ENCODE data around the gene ADAMTS2. TPM values are rescaled to one million over a fixed set of nuclear protein-coding genes. Genes with fewer than 3 reads are reported as not detected.

The ADAMTS2 gene
- total RNA-seq, 4 donors from 2014 or later, result 39.5 to 61.9 (median 56.4) TPM

DNA sequence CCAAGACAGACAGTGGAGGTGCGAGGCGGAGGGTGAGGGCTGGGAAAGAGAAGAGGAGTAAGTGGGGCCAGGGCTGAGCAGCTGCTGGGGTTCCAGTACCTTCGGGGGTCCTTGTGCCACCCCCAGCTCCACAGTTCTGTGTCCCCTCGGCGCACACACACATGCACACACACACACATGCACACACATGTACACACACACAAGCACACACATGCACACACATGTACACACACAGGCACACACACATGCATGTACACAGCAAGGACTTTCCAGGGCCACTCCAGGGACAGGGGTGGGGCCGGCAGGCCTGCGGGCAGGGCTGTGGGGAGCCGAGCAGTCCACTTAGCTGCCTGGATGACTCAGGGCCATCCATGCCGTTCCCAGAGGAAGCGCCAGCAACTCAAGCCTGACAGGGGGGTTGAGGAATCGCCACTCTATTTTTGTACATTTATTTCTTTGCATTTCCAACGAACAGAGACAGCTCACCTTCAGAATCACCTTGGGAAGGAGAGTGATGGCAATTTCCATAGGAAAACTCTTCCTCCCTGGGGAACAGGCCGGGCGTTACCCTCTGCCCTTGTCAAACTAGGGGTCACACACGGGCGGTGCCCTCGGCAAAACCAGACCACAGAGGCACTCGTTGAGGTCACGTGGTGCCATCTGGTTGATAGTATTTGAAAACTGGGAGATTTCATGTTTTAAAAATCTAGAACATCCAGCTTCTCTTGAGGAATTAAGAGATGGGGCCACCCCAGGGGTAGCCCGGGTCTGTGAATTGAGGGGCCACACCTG, 135.7 kb downstream of the ADAMTS2 start:
- DNase-seq (ENCODE audit: low spot score), result no peak
- no peak for ATAC-seq (ENCODE audit: low FRiP score)
- TF ChIP-seq, protein P1, sequence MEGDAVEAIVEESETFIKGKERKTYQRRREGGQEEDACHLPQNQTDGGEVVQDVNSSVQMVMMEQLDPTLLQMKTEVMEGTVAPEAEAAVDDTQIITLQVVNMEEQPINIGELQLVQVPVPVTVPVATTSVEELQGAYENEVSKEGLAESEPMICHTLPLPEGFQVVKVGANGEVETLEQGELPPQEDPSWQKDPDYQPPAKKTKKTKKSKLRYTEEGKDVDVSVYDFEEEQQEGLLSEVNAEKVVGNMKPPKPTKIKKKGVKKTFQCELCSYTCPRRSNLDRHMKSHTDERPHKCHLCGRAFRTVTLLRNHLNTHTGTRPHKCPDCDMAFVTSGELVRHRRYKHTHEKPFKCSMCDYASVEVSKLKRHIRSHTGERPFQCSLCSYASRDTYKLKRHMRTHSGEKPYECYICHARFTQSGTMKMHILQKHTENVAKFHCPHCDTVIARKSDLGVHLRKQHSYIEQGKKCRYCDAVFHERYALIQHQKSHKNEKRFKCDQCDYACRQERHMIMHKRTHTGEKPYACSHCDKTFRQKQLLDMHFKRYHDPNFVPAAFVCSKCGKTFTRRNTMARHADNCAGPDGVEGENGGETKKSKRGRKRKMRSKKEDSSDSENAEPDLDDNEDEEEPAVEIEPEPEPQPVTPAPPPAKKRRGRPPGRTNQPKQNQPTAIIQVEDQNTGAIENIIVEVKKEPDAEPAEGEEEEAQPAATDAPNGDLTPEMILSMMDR (IDR thresholded peaks at IDR 0.05), result no peak

- DNase-seq (ENCODE audit: low spot score) (no peak), ATAC-seq (ENCODE audit: low FRiP score) (no peak)
- TF ChIP-seq, protein P1 (IDR thresholded peaks at IDR 0.05), result no peak
Observed at GRCh38 chr5:179208706-179209358, 136.4 kb downstream of the ADAMTS2 start.

- ATAC-seq (ENCODE audit: low FRiP score) (peak; percentile 18), DNase-seq (ENCODE audit: low spot score) (no peak)
- TF ChIP-seq, protein P1 (IDR thresholded peaks at IDR 0.05), result no peak
Observed at GRCh38 chr5:179207920-179208705, 137.1 kb downstream of the ADAMTS2 start.

GRCh38 chr5:179207470-179207869, 137.8 kb downstream of the ADAMTS2 start:
- TF ChIP-seq, protein P1 (IDR thresholded peaks at IDR 0.05), result no peak
- ATAC-seq (ENCODE audit: low FRiP score) (no peak), DNase-seq (ENCODE audit: low spot score) (no peak)

GRCh38 chr5:179206366-179206765, 138.9 kb downstream of the ADAMTS2 start:
- DNase-seq (ENCODE audit: low spot score), result no peak
- TF ChIP-seq, protein P1 (IDR thresholded peaks at IDR 0.05), result no peak
- no peak for ATAC-seq (ENCODE audit: low FRiP score)

GRCh38 chr5:179205277-179205676, 140.0 kb downstream of the ADAMTS2 start:
- TF ChIP-seq, protein P1 (IDR thresholded peaks at IDR 0.05), result no peak
- ATAC-seq (ENCODE audit: low FRiP score) (no peak), DNase-seq (ENCODE audit: low spot score) (no peak)
